ENCODE measurements around the gene GPC3. TPM values are rescaled to one million over a fixed set of nuclear protein-coding genes. Genes with fewer than 3 reads are reported as not detected.

The GPC3 gene
- total RNA-seq, 1 experiment from 2014 or later, result not detected

GRCh38 chrX:133880032-133880443 is 105.4 kb downstream of the GPC3 start:
- Histone ChIP-seq H3K27me3 (ENCODE audit: low read length) (no peaks in the 10 kb centered on the region), H3K4me3 (ENCODE audit: low read length) (no peak overlapping the region), H3K9ac (ENCODE audit: low read length) (no peak overlapping the region), H3K4me2 (ENCODE audit: low read depth, low read length, poor library complexity, severe bottlenecking) (no peak overlapping the region), H4K20me1 (ENCODE audit: insufficient read depth, low read depth, low read length) (no peaks in the 10 kb centered on the region), H2AFZ (ENCODE audit: low read length) (no peak overlapping the region), H3K36me3 (ENCODE audit: insufficient read depth, low read length) (no peaks in the 10 kb centered on the region), H3K4me1 (ENCODE audit: low read length) (no peaks in the 10 kb centered on the region), H3K27ac (ENCODE audit: low read length) (no peak overlapping the region), H3K9me2 (replicated peaks; ENCODE audit: insufficient read depth, low read length) (no peaks in the 10 kb centered on the region), H3K9me3 (ENCODE audit: low read length) (no peaks in the 10 kb centered on the region), H3K79me2 (ENCODE audit: low read length) (no peaks in the 10 kb centered on the region)
- no peak for DNase-seq

DNA sequence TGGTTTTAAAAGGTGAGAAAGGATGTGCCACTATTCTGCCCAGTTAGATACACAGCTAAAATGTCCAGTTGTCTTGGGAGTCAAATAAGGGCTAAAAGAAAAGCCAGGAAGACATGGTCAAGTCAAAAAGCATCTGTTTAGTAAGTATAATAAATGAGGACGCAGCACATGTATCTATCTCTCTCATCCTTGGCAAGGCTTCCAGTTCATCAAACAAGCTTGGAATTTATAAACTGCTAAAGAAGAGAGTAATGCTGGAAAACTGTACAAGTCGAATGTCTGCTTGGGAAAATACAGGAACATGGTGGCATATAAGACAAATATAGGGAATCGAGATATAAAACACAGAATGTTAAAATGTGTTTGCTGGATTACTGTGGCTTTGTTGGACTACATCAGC is 106.7 kb downstream of the GPC3 start:
- H3K36me3 ChIP-seq (ENCODE audit: insufficient read depth, low read length), result no peaks in the 10 kb centered on the region
- no peak overlapping the region for H3K9ac ChIP-seq (ENCODE audit: low read length)
- H2AFZ ChIP-seq (ENCODE audit: low read length), result no peak overlapping the region
- no peak overlapping the region for H3K4me3 ChIP-seq (ENCODE audit: low read length)
- no peaks in the 10 kb centered on the region for H3K9me3 ChIP-seq (ENCODE audit: low read length)
- H3K27me3 ChIP-seq (ENCODE audit: low read length), result no peaks in the 10 kb centered on the region
- no peaks in the 10 kb centered on the region for H3K4me1 ChIP-seq (ENCODE audit: low read length)
- no peak for DNase-seq
- H3K27ac ChIP-seq (ENCODE audit: low read length), result no peak overlapping the region
- no peaks in the 10 kb centered on the region for H3K9me2 ChIP-seq (replicated peaks; ENCODE audit: insufficient read depth, low read length)
- no peaks in the 10 kb centered on the region for H3K79me2 ChIP-seq (ENCODE audit: low read length)
- H3K4me2 ChIP-seq (ENCODE audit: low read depth, low read length, poor library complexity, severe bottlenecking), result no peak overlapping the region
- H4K20me1 ChIP-seq (ENCODE audit: insufficient read depth, low read depth, low read length), result no peaks in the 10 kb centered on the region

DNA sequence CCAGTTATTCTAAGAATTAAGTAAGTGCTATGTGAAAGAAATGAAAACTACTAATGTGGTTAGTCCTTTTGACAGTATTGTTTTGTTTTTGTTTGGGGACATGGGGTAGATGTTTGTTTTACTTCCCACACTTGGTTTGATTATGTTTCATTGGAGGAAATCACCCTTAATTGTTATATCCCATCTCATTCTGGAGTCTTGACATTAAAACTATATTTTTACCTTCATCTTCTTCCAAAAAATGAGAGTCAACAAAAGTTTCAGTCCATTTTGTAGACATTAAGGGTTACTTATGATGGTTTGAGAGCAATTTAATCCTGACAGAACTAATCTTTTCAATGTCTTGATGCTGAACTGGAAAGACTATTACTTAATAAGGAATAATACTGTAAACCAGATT is 108.7 kb downstream of the GPC3 start:
- H4K20me1 ChIP-seq (ENCODE audit: insufficient read depth, low read depth, low read length), result no peaks in the 10 kb centered on the region
- no peaks in the 10 kb centered on the region for H3K9me3 ChIP-seq (ENCODE audit: low read length)
- H3K79me2 ChIP-seq (ENCODE audit: low read length), result no peaks in the 10 kb centered on the region
- H3K36me3 ChIP-seq (ENCODE audit: insufficient read depth, low read length), result no peaks in the 10 kb centered on the region
- no peak overlapping the region for H3K27ac ChIP-seq (ENCODE audit: low read length)
- DNase-seq, result no peak
- H3K4me3 ChIP-seq (ENCODE audit: low read length), result no peak overlapping the region
- no peaks in the 10 kb centered on the region for H3K4me1 ChIP-seq (ENCODE audit: low read length)
- no peak overlapping the region for H2AFZ ChIP-seq (ENCODE audit: low read length)
- no peak overlapping the region for H3K9ac ChIP-seq (ENCODE audit: low read length)
- H3K27me3 ChIP-seq (ENCODE audit: low read length), result no peaks in the 10 kb centered on the region
- H3K9me2 ChIP-seq (replicated peaks; ENCODE audit: insufficient read depth, low read length), result no peaks in the 10 kb centered on the region
- no peak overlapping the region for H3K4me2 ChIP-seq (ENCODE audit: low read depth, low read length, poor library complexity, severe bottlenecking)

DNA sequence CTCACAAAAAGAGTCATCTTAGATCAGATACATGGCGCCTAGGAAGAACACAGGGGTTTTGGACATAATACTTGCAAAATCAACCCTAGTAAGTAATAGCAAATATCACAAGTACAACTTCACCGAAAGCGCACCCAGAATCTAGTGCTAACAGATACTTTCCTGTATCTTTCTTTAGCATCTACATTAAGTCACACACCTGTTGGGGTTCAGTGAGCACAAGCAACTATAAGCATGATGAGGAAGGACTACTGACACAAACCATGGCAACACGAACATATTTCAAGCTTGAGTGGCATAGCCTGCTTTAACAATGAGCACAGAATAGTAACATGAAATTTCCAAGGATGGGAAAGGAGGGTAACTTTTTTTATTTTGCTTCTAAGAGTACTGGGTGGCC is 116.1 kb downstream of the GPC3 start:
- H4K20me1 ChIP-seq (ENCODE audit: insufficient read depth, low read depth, low read length), result no peaks in the 10 kb centered on the region
- no peaks in the 10 kb centered on the region for H3K4me1 ChIP-seq (ENCODE audit: low read length)
- H3K4me2 ChIP-seq (ENCODE audit: low read depth, low read length, poor library complexity, severe bottlenecking), result no peak overlapping the region
- no peak overlapping the region for H3K9ac ChIP-seq (ENCODE audit: low read length)
- H2AFZ ChIP-seq (ENCODE audit: low read length), result no peak overlapping the region
- H3K4me3 ChIP-seq (ENCODE audit: low read length), result no peak overlapping the region
- H3K36me3 ChIP-seq (ENCODE audit: insufficient read depth, low read length), result no peaks in the 10 kb centered on the region
- no peaks in the 10 kb centered on the region for H3K27me3 ChIP-seq (ENCODE audit: low read length)
- DNase-seq, result no peak
- no peaks in the 10 kb centered on the region for H3K9me2 ChIP-seq (replicated peaks; ENCODE audit: insufficient read depth, low read length)
- H3K79me2 ChIP-seq (ENCODE audit: low read length), result no peaks in the 10 kb centered on the region
- H3K9me3 ChIP-seq (ENCODE audit: low read length), result no peaks in the 10 kb centered on the region
- no peak overlapping the region for H3K27ac ChIP-seq (ENCODE audit: low read length)

GRCh38 chrX:133868682-133869081 is 116.7 kb downstream of the GPC3 start:
- Histone ChIP-seq H3K4me2 (ENCODE audit: low read depth, low read length, poor library complexity, severe bottlenecking) (no peak overlapping the region), H4K20me1 (ENCODE audit: insufficient read depth, low read depth, low read length) (no peaks in the 10 kb centered on the region), H3K4me1 (ENCODE audit: low read length) (no peaks in the 10 kb centered on the region), H3K36me3 (ENCODE audit: insufficient read depth, low read length) (no peaks in the 10 kb centered on the region), H3K9ac (ENCODE audit: low read length) (no peak overlapping the region), H3K27me3 (ENCODE audit: low read length) (no peaks in the 10 kb centered on the region), H3K9me3 (ENCODE audit: low read length) (no peaks in the 10 kb centered on the region), H2AFZ (ENCODE audit: low read length) (no peak overlapping the region), H3K9me2 (replicated peaks; ENCODE audit: insufficient read depth, low read length) (no peaks in the 10 kb centered on the region), H3K27ac (ENCODE audit: low read length) (no peak overlapping the region), H3K4me3 (ENCODE audit: low read length) (no peak overlapping the region), H3K79me2 (ENCODE audit: low read length) (no peaks in the 10 kb centered on the region)
- no peak for DNase-seq

DNA sequence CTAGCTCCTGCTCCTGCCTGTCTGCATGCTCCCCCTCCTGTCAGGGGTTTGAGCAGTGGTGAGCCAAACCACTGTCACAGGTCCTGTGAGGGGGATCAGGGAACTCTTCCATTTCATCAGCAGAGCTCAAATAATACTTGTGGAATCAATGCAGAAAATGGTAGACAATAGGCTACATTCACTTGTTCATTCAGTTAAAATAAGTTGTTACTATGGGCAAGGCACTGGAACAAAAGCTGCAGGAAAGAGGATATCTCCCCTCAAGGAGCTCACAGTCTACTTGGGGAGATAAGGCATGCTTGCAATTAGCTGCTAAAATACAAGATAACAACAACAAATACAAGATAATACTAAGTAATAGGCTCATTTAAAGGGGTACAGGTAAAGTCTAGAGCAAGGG is 117.1 kb downstream of the GPC3 start:
- no peak overlapping the region for H2AFZ ChIP-seq (ENCODE audit: low read length)
- H3K9me3 ChIP-seq (ENCODE audit: low read length), result no peaks in the 10 kb centered on the region
- H3K4me1 ChIP-seq (ENCODE audit: low read length), result no peaks in the 10 kb centered on the region
- H4K20me1 ChIP-seq (ENCODE audit: insufficient read depth, low read depth, low read length), result no peaks in the 10 kb centered on the region
- no peak overlapping the region for H3K27ac ChIP-seq (ENCODE audit: low read length)
- no peaks in the 10 kb centered on the region for H3K9me2 ChIP-seq (replicated peaks; ENCODE audit: insufficient read depth, low read length)
- H3K27me3 ChIP-seq (ENCODE audit: low read length), result no peaks in the 10 kb centered on the region
- H3K36me3 ChIP-seq (ENCODE audit: insufficient read depth, low read length), result no peaks in the 10 kb centered on the region
- no peak overlapping the region for H3K9ac ChIP-seq (ENCODE audit: low read length)
- no peaks in the 10 kb centered on the region for H3K79me2 ChIP-seq (ENCODE audit: low read length)
- H3K4me3 ChIP-seq (ENCODE audit: low read length), result no peak overlapping the region
- DNase-seq, result no peak
- no peak overlapping the region for H3K4me2 ChIP-seq (ENCODE audit: low read depth, low read length, poor library complexity, severe bottlenecking)

DNA sequence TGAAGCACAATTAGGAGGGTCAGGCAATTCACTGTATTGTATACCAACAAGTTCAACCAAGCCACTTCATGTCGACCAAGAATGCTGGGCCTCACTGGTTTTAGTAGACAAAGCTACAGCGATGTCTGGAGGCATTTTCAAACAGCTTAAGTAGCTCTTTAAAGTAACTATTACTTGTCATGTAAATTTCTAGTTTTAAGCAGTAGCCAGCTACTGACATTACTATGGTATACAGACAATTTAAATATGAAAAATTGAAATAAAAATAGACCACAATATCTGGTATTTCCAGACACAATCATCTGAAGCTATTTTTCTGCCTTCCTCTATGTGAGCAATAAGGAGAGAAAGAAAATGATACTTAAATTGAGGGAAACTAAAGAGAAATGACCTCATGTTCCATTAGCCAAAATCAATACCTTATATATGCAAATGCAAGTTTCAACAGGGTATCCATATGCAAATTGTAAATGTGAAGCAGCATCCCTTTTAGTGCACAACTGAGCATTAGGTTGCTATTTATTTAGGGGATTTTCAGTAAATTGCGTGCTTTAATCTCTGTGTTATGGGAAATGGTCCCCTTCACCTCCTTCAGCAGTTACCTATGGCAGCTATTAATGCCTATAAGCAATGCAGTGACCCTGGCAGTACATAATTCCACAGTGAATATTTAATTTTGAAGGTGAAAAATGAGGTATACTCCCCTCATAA is 119.5 kb downstream of the GPC3 start:
- Histone ChIP-seq H4K20me1 (ENCODE audit: insufficient read depth, low read depth, low read length) (no peaks in the 10 kb centered on the region), H3K27ac (ENCODE audit: low read length) (no peak overlapping the region)

GRCh38 chrX:133864236-133864635 is 121.2 kb downstream of the GPC3 start:
- no peaks in the 10 kb centered on the region for H3K27me3 ChIP-seq (ENCODE audit: low read length)
- no peaks in the 10 kb centered on the region for H3K9me3 ChIP-seq (ENCODE audit: low read length)
- no peak overlapping the region for H3K9ac ChIP-seq (ENCODE audit: low read length)
- no peaks in the 10 kb centered on the region for H3K4me1 ChIP-seq (ENCODE audit: low read length)
- no peak overlapping the region for H3K27ac ChIP-seq (ENCODE audit: low read length)
- H3K36me3 ChIP-seq (ENCODE audit: insufficient read depth, low read length), result no peaks in the 10 kb centered on the region
- no peak overlapping the region for H3K4me3 ChIP-seq (ENCODE audit: low read length)
- H4K20me1 ChIP-seq (ENCODE audit: insufficient read depth, low read depth, low read length), result no peaks in the 10 kb centered on the region
- H3K4me2 ChIP-seq (ENCODE audit: low read depth, low read length, poor library complexity, severe bottlenecking), result no peak overlapping the region
- H3K9me2 ChIP-seq (replicated peaks; ENCODE audit: insufficient read depth, low read length), result no peaks in the 10 kb centered on the region
- H3K79me2 ChIP-seq (ENCODE audit: low read length), result no peaks in the 10 kb centered on the region
- DNase-seq, result no peak
- H2AFZ ChIP-seq (ENCODE audit: low read length), result no peak overlapping the region

More for the DNA sequence above, 119.5 kb downstream of the GPC3 start:
- H3K9me2 ChIP-seq (replicated peaks; ENCODE audit: insufficient read depth, low read length), result no peaks in the 10 kb centered on the region
- no peak overlapping the region for H3K9ac ChIP-seq (ENCODE audit: low read length)
- H3K79me2 ChIP-seq (ENCODE audit: low read length), result no peaks in the 10 kb centered on the region
- no peaks in the 10 kb centered on the region for H3K4me1 ChIP-seq (ENCODE audit: low read length)
- H3K27me3 ChIP-seq (ENCODE audit: low read length), result no peaks in the 10 kb centered on the region
- H3K36me3 ChIP-seq (ENCODE audit: insufficient read depth, low read length), result no peaks in the 10 kb centered on the region
- H2AFZ ChIP-seq (ENCODE audit: low read length), result no peak overlapping the region
- no peak for DNase-seq
- no peaks in the 10 kb centered on the region for H3K9me3 ChIP-seq (ENCODE audit: low read length)
- no peak overlapping the region for H3K4me3 ChIP-seq (ENCODE audit: low read length)
- no peak overlapping the region for H3K4me2 ChIP-seq (ENCODE audit: low read depth, low read length, poor library complexity, severe bottlenecking)
